ENCODE data around the gene CRIM1. TPM values are rescaled to one million over a fixed set of nuclear protein-coding genes. Genes with fewer than 3 reads are reported as not detected.

CRIM1 gene
- total RNA-seq, 1 experiment from 2014 or later, result 292 TPM

DNA sequence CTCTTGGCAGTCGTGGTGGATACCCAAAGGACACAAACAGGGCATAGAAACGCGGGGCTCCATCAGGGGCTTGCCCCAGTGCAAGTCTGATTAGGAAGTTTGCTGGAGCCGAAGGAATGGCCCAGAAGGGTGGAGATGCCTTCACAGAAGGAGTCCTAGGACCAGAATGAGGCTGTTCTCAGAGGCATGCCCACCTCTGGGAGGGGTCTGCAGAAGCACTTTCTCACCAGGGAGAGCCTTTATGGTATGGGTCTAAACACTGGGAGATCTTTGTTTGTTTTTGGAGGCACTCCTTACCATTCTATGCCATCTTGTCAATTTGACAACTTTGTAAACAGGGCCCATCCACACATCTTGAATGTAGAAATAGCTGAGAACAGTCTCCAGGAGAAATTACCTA is 75.0 kb downstream of the CRIM1 start:
- POLR2A ChIA-PET, result no interaction called here
- TF ChIP-seq, protein P1, sequence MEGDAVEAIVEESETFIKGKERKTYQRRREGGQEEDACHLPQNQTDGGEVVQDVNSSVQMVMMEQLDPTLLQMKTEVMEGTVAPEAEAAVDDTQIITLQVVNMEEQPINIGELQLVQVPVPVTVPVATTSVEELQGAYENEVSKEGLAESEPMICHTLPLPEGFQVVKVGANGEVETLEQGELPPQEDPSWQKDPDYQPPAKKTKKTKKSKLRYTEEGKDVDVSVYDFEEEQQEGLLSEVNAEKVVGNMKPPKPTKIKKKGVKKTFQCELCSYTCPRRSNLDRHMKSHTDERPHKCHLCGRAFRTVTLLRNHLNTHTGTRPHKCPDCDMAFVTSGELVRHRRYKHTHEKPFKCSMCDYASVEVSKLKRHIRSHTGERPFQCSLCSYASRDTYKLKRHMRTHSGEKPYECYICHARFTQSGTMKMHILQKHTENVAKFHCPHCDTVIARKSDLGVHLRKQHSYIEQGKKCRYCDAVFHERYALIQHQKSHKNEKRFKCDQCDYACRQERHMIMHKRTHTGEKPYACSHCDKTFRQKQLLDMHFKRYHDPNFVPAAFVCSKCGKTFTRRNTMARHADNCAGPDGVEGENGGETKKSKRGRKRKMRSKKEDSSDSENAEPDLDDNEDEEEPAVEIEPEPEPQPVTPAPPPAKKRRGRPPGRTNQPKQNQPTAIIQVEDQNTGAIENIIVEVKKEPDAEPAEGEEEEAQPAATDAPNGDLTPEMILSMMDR (IDR thresholded peaks at IDR 0.05; ENCODE audit: insufficient read depth in 1 of 2, low read depth in 1 of 2, low read length in 1 of 2, severe bottlenecking in 1 of 2, unreplicated experiment in 1 of 2), result no peak
- Mint-ChIP-seq H3K4me3 (ENCODE audit: unreplicated experiment) (no peak overlapping the region), H3K27ac (ENCODE audit: unreplicated experiment) (peak overlapping the region; percentile 0), H3K36me3 (ENCODE audit: insufficient read depth, unreplicated experiment) (peaks cover 87% of the 10 kb centered on the region), H3K9me3 (ENCODE audit: unreplicated experiment) (no peaks in the 10 kb centered on the region), H3K27me3 (ENCODE audit: insufficient read depth, unreplicated experiment) (no peaks in the 10 kb centered on the region), H3K4me1 (ENCODE audit: low read depth, unreplicated experiment) (peaks cover 19% of the 10 kb centered on the region)
- Histone ChIP-seq H3K27me3 (replicated peaks; ENCODE audit: control insufficient read depth, insufficient read depth, low read length) (no peaks in the 10 kb centered on the region), H3K4me1 (peaks cover 38% of the 10 kb centered on the region), H3K4me3 (ENCODE audit: low read depth, low read length) (no peak overlapping the region), H3K36me3 (ENCODE audit: control insufficient read depth, insufficient read depth, low read length) (peaks cover 2% of the 10 kb centered on the region), H3K9me3 (no peaks in the 10 kb centered on the region)
- CTCF ChIA-PET, result no interaction called here
- intact Hi-C loops (cut with micrococcal nuclease; ENCODE audit: unreplicated experiment), result no loop called here
- no peak for DNase-seq
- no TSS peak for BruUV-seq (replicated peaks)

DNA sequence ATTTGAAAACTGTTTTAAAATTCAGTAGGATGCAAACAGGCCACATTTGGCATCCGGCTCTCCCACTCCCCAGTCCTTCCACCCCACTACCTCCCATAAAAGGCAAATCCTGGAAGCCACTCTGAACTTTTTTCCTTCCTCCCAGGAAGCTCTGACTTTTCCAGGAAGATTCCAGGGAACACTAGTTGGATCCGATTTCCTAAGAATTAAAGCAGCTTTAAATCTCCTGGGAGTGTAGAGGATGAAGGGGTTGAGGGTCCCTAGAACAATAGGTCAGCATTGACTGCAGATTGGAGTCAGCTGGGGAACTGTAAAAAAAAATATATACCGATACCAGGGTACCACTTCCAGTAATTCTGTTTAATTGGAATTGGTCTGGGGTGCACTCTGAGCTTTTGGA is 76.9 kb downstream of the CRIM1 start:
- H3K4me3 Mint-ChIP-seq (ENCODE audit: unreplicated experiment), result no peak overlapping the region
- intact Hi-C loops (cut with micrococcal nuclease; ENCODE audit: unreplicated experiment), result no loop called here
- CTCF ChIA-PET, result interaction anchor here (1.4 kb wide), 1 partner anchor 27 kb away, joined by 7 read pairs; no protein-coding TSS in a partner anchor
- peaks cover 26% of the 10 kb centered on the region for H3K4me1 Mint-ChIP-seq (ENCODE audit: low read depth, unreplicated experiment)
- TF ChIP-seq, protein P1 (IDR thresholded peaks at IDR 0.05; ENCODE audit: insufficient read depth in 1 of 2, low read depth in 1 of 2, low read length in 1 of 2, severe bottlenecking in 1 of 2, unreplicated experiment in 1 of 2), result no peak
- no peak overlapping the region for H3K4me3 ChIP-seq (ENCODE audit: low read depth, low read length)
- H3K36me3 ChIP-seq (ENCODE audit: control insufficient read depth, insufficient read depth, low read length), result peaks cover 2% of the 10 kb centered on the region
- BruUV-seq (replicated peaks), result no TSS peak
- no peaks in the 10 kb centered on the region for H3K9me3 Mint-ChIP-seq (ENCODE audit: unreplicated experiment)
- H3K27me3 Mint-ChIP-seq (ENCODE audit: insufficient read depth, unreplicated experiment), result no peaks in the 10 kb centered on the region
- no peak for DNase-seq
- H3K9me3 ChIP-seq, result no peaks in the 10 kb centered on the region
- H3K4me1 ChIP-seq, result peaks cover 30% of the 10 kb centered on the region
- H3K36me3 Mint-ChIP-seq (ENCODE audit: insufficient read depth, unreplicated experiment), result peaks cover 68% of the 10 kb centered on the region
- POLR2A ChIA-PET, result no interaction called here
- H3K27me3 ChIP-seq (replicated peaks; ENCODE audit: control insufficient read depth, insufficient read depth, low read length), result no peaks in the 10 kb centered on the region
- H3K27ac Mint-ChIP-seq (ENCODE audit: unreplicated experiment), result no peak overlapping the region

DNA sequence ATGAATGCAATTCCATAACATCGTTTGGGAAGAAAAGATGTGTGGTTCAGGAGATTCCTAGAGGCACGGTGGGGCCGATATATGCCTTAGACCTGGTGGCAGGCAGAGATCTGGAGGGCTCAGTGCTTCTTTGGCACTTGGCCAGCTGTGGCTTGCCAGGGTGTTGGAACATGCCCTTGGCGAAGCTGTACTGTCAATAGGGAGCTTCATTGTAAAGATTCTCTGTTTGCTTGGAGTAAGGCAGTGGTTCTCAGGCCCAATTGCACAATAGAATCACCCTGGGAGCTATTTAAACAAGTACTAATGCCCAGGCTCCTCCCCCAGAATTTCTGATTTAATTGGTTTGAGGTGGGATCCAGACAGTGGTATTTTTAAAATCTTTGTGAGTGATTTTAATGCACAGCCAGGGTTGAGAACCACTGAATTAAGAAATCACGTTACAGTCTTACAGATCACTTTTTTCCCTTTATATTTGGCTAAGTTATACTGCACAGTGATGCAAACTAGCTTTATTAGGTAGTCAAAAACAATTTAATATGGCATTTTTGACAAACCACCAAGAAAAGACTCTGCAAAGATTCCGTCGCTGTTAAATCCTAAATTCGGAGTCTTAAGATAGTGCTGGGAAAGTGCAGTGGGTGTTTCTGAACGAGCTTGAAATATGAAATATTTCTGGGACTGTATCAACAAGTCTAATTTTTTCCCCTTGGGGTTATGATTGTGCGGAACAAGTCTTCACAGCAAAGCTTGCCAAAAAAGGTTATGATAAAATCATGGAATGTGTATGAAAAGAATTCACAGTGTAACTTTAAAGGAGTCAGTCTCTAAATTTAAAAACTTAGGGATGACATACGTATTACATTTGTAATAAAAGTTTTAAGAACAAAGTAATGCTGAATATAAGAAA is 78.0 kb downstream of the CRIM1 start:
- TF ChIP-seq, protein P1 (IDR thresholded peaks at IDR 0.05; ENCODE audit: insufficient read depth in 1 of 2, low read depth in 1 of 2, low read length in 1 of 2, severe bottlenecking in 1 of 2, unreplicated experiment in 1 of 2), result no peak
- H3K4me3 ChIP-seq (ENCODE audit: low read depth, low read length), result no peak overlapping the region
- Mint-ChIP-seq H3K4me1 (ENCODE audit: low read depth, unreplicated experiment) (peaks cover 20% of the 10 kb centered on the region), H3K9me3 (ENCODE audit: unreplicated experiment) (no peaks in the 10 kb centered on the region), H3K27ac (ENCODE audit: unreplicated experiment) (no peak overlapping the region), H3K4me3 (ENCODE audit: unreplicated experiment) (no peak overlapping the region), H3K36me3 (ENCODE audit: insufficient read depth, unreplicated experiment) (peaks cover 57% of the 10 kb centered on the region), H3K27me3 (ENCODE audit: insufficient read depth, unreplicated experiment) (no peaks in the 10 kb centered on the region)
- peaks cover 2% of the 10 kb centered on the region for H3K36me3 ChIP-seq (ENCODE audit: control insufficient read depth, insufficient read depth, low read length)
- POLR2A ChIA-PET, result interaction anchor here (0.6 kb wide), 1 partner anchor 23 kb away, joined by 6 read pairs; no protein-coding TSS in a partner anchor
- no TSS peak for BruUV-seq (replicated peaks)
- peaks cover 21% of the 10 kb centered on the region for H3K4me1 ChIP-seq
- no peaks in the 10 kb centered on the region for H3K27me3 ChIP-seq (replicated peaks; ENCODE audit: control insufficient read depth, insufficient read depth, low read length)
- intact Hi-C loops (cut with micrococcal nuclease; ENCODE audit: unreplicated experiment), result no loop called here
- no peaks in the 10 kb centered on the region for H3K9me3 ChIP-seq
- CTCF ChIA-PET, result interaction anchor here (0.6 to 1.4 kb wide), 2 partner anchors 22 to 26 kb away, joined by 3 to 7 read pairs; no protein-coding TSS in a partner anchor
- no peak for DNase-seq

All from Caco-2 (cell line).